K562 (cell line): ENCODE data around the gene LRRC25. TPM values are rescaled to one million over a fixed set of nuclear protein-coding genes. Genes with fewer than 3 reads are reported as not detected.
A peak's percentile ranks its signal among the peaks of the same experiment; 100 is the strongest.

Source experiments
- ATAC-seq: fragments of 200-7000 bp; cut with Tn5 transposase; 3 replicates; pipeline ENCODE4 v1.9.1; 2020; ENCODE audit warnings: moderate library complexity
- BruUV-seq: library from RNA; stranded (reverse); fragments of 400-500 nt; replicated peaks from 2 replicates; lab custom pipeline; 2021; lab: Mats Ljungman, UMichigan
- CTCF ChIA-PET: fragments of 300-600 bp; formaldehyde crosslinking; extraction: SDS; loops from one replicate; lab custom pipeline; 2021; ENCODE audit warnings: low intra/inter-chr PET ratio; lab: Yijun Ruan, JAX
- POLR2A ChIA-PET: fragments of 300-600, 350-650 bp; sonication (Branson Sonifier 250); formaldehyde crosslinking; extraction: SDS; loops from one replicate; lab custom pipeline; 2021; ENCODE audit warnings: antibody characterized with exemption, inconsistent platforms; lab: Yijun Ruan, JAX
- DNase-seq, 4 experiments: peaks; one replicate each; pipeline versions ENCODE4 v3.0.0 to v3.0.0-alpha.2; 2011 to 2018; ENCODE audit warnings: low spot score in 3 of 4, mixed read lengths in 3 of 4; ENCODE audit errors: extremely low read depth in 1 of 4
- FAIRE-seq: peaks from 2 replicates; lab custom pipeline; 2011; peaks lifted over from hg19 to GRCh38; lab: Jason Lieb, UNC
- H2AFZ ChIP-seq: 2 replicates; pipeline ENCODE4 v1.6.0; 2011; ENCODE audit warnings: low read depth, low read length, control low read depth, inconsistent platforms
- H3K27ac ChIP-seq: fragments of 200-600 bp; 3 replicates; pipeline ENCODE4 v1.8.0; 2011; ENCODE audit warnings: low read depth, mild to moderate bottlenecking, control low read depth, inconsistent platforms, low read length, moderate library complexity, mixed read lengths; ENCODE audit errors: extremely low read depth
- H3K27me3 ChIP-seq, 2 experiments: fragments of 300-600 bp in 1 of 2; 2 replicates in 1 of 2; 3 replicates in 1 of 2; pipeline versions ENCODE4 v1.6.0 to v1.8.0; 2011; ENCODE audit warnings: inconsistent platforms in 2 of 2, low read length in 2 of 2, mild to moderate bottlenecking in 1 of 2, mixed read lengths in 1 of 2, moderate library complexity in 1 of 2; ENCODE audit not compliant: control insufficient read depth in 2 of 2, insufficient read depth in 2 of 2
- H3K36me3 ChIP-seq: fragments of 300-600 bp; 3 replicates; pipeline ENCODE4 v1.8.0; 2011; ENCODE audit warnings: mild to moderate bottlenecking, low read length, inconsistent platforms; ENCODE audit not compliant: control insufficient read depth, insufficient read depth
- H3K4me1 ChIP-seq, 2 experiments: fragments of 200-600 bp in 1 of 2; replicated peaks in 1 of 2; 2 replicates in 1 of 2; 3 replicates in 1 of 2; pipeline versions ENCODE4 v1.5.1 to v1.8.0; 2011; ENCODE audit warnings: inconsistent platforms in 2 of 2, low read length in 2 of 2, mild to moderate bottlenecking in 1 of 2, mixed read lengths in 1 of 2, moderate library complexity in 1 of 2; ENCODE audit not compliant: control insufficient read depth in 2 of 2, insufficient read depth in 2 of 2
- H3K4me2 ChIP-seq: 2 replicates; pipeline ENCODE4 v1.6.1; 2011; ENCODE audit warnings: low read length, control low read depth, inconsistent platforms, mixed read lengths; ENCODE audit not compliant: insufficient read depth
- H3K4me3 ChIP-seq: fragments of 200-600 bp; sonication (generic), shearing (Covaris generic); 2 replicates; pipeline ENCODE4 v1.5.1; 2016; ENCODE audit warnings: control low read depth, inconsistent platforms
- H3K79me2 ChIP-seq: fragments of 200-600 bp; 3 replicates; pipeline ENCODE4 v1.8.0; 2011; ENCODE audit warnings: low read length, inconsistent platforms; ENCODE audit not compliant: control insufficient read depth, insufficient read depth
- H3K9ac ChIP-seq, 2 experiments: 2 replicates each; pipeline versions ENCODE4 v1.6.0 to v1.6.1; 2011; ENCODE audit warnings: low read depth in 2 of 2, low read length in 2 of 2, control low read depth in 1 of 2, inconsistent platforms in 1 of 2, mild to moderate bottlenecking in 1 of 2, mixed read lengths in 1 of 2; ENCODE audit not compliant: insufficient read depth in 1 of 2
- H3K9me1 ChIP-seq: one replicate; pipeline ENCODE4 v1.6.0; 2011; ENCODE audit warnings: inconsistent platforms, mild to moderate bottlenecking, low read length, moderate library complexity; ENCODE audit not compliant: control insufficient read depth, insufficient read depth
- H3K9me3 ChIP-seq: replicated peaks from 2 replicates; pipeline ENCODE4 v1.5.1; 2011; ENCODE audit warnings: low read depth, low read length, inconsistent platforms; ENCODE audit not compliant: control insufficient read depth, insufficient read depth
- H4K20me1 ChIP-seq: replicated peaks from 2 replicates; pipeline ENCODE4 v1.6.1; 2011; ENCODE audit warnings: low read length, inconsistent platforms, mixed read lengths; ENCODE audit not compliant: control insufficient read depth, insufficient read depth
- CTBP1 ChIP-seq: fragments of 450-650 bp; IDR thresholded peaks from 2 replicates; pipeline ENCODE4 v1.6.1; 2016; ENCODE audit warnings: borderline replicate concordance
- ILF3 ChIP-seq: fragments of 450-650 bp; IDR thresholded peaks from 2 replicates; pipeline ENCODE4 v1.6.1; 2018; ENCODE audit warnings: antibody characterized with exemption, mild to moderate bottlenecking, moderate library complexity, borderline replicate concordance
- IRF2 ChIP-seq: sonication (generic); formaldehyde crosslinking; IDR thresholded peaks from 2 replicates; pipeline ENCODE4 v1.8.1; 2022; ENCODE audit warnings: mild to moderate bottlenecking, missing genetic modification reagents
- MAZ ChIP-seq, 2 experiments: fragments of 450-650 bp in 1 of 2; sonication (generic) in 1 of 2; formaldehyde crosslinking; IDR thresholded peaks in 1 of 2; conservative IDR thresholded peaks in 1 of 2; 2 replicates each; pipeline versions ENCODE4 v1.4.0 to v1.5.0; 2020; ENCODE audit warnings: mild to moderate bottlenecking in 1 of 2, missing genetic modification reagents in 1 of 2
- RAD21 ChIP-seq, 2 experiments: fragments of 250-450 bp in 1 of 2; fragments of 450-650 bp in 1 of 2; sonication (Bioruptor Pico) in 1 of 2; formaldehyde crosslinking in 1 of 2; IDR thresholded peaks in 1 of 2; conservative IDR thresholded peaks in 1 of 2; 2 replicates each; pipeline versions ENCODE4 v1.4.0 to v1.8.0; 2020 to 2022; ENCODE audit warnings: mild to moderate bottlenecking in 2 of 2, moderate library complexity in 1 of 2
- YY1 ChIP-seq, 3 experiments: IDR thresholded peaks; 2 replicates each; pipeline ENCODE4 v1.6.1; 2011; ENCODE audit warnings: low read length in 2 of 3, mild to moderate bottlenecking in 2 of 3, moderate library complexity in 2 of 3, borderline replicate concordance in 1 of 3, control low read depth in 1 of 3, low read depth in 1 of 3; ENCODE audit not compliant: insufficient read depth in 3 of 3, insufficient replicate concordance in 2 of 3, control insufficient read depth in 1 of 3, insufficient read length in 1 of 3; ENCODE audit errors: extremely low read depth in 1 of 3
- ZZZ3 ChIP-seq: fragments of 450-650 bp; IDR thresholded peaks from 2 replicates; pipeline ENCODE4 v1.6.1; 2016; ENCODE audit warnings: antibody characterized with exemption, mild to moderate bottlenecking, moderate library complexity
- WGBS: fragments of 100-300 bp; shearing (Covaris generic); methylation state at CpG from one replicate; pipeline ENCODE4 v1.1.6; 2016; ENCODE audit warnings: low coverage, mixed read lengths; ENCODE audit not compliant: insufficient coverage; ENCODE audit errors: missing lambda C conversion rate; 5-methylcytosine and 5-hydroxymethylcytosine counted together
- in situ Hi-C: fragments of 300-500 bp; cut with MboI; formaldehyde crosslinking; loops from 4 replicates; pipeline ENCODE4 v1.15.0; 2018; ENCODE audit warnings: inconsistent platforms, mixed read lengths
- intact Hi-C: fragments of 100-400 bp; cut with micrococcal nuclease; formaldehyde crosslinking; loops from 2 replicates; pipeline ENCODE4 v1.14.2; 2022
- polyA plus RNA-seq, 8 experiments: library from polyadenylated mRNA; depleted of rRNA in 4 of 8; stranded (reverse) in 5 of 8; unstranded in 3 of 8; fragments of >200 nt; fragmentation: Nextera tagmentation in 2 of 8; fragmentation: Illumina TruSeq in 1 of 8; extraction: Ambion mirVana in 2 of 8; extraction: Trizol in 1 of 8; gene quantifications; 2 replicates each; pipeline versions ENCODE4 v1.2.1 to v1.2.3, GENCODE V29; 2011 to 2014; ENCODE audit warnings: inconsistent platforms in 1 of 8, missing spikeins in 1 of 8
- total RNA-seq, 7 experiments: library from RNA; depleted of rRNA in 6 of 7; stranded (reverse); fragments of >200 nt in 6 of 7; fragmentation: Illumina TruSeq in 2 of 7; extraction: Trizol in 2 of 7; gene quantifications; 2 replicates each; pipeline versions ENCODE4 v1.2.1 to v1.2.3, GENCODE V29; 2011 to 2021; ENCODE audit warnings: low replicate concordance in 1 of 7
- TF ChIP-seq, protein P1 (sequence below): fragments of 250-450 bp; sonication (Bioruptor Pico); IDR thresholded peaks from 2 replicates; pipeline ENCODE4 v1.4.0; 2020
- TF ChIP-seq, protein P2 (sequence below): IDR thresholded peaks from 2 replicates; pipeline ENCODE4 v1.6.1; 2011; ENCODE audit warnings: borderline replicate concordance, low read depth, mild to moderate bottlenecking, moderate library complexity, low read length; ENCODE audit not compliant: insufficient read depth, poor library complexity, severe bottlenecking
- TF ChIP-seq, protein P3 (sequence below): sonication (generic); formaldehyde crosslinking; IDR thresholded peaks from 2 replicates; pipeline ENCODE4 v1.8.0; 2022; ENCODE audit warnings: missing genetic modification reagents, mild to moderate bottlenecking, moderate library complexity, borderline replicate concordance

The LRRC25 gene
- total and polyA plus RNA-seq, 9 of the 15 experiments (the other 6 are each of a cell fraction or from before 2014, with no cell fraction given), result 0.07 to 0.36 (median 0.10) TPM; not detected in 3

DNA sequence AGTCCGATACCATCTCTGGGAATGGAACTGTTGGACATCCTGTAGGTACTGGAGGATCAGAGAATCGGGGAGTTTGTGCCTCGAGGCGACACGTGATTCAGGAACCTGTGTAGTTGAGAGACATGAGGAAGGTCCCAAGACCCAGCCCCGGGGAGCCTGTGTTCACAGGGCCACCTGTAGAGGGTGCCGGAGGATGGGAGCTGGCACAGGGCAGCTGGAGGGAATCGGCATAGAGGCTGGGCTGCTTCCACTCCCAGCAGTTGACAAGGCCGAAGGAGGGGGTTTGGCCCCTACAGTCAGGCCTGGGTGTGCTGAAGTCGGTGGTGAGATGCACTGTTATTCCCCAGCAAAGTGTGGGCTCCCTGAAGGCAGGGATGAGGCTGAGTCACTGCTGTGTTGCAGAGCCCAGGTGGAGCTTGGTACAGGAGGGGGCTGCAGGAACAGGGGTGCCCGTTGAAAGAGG is 43.0 kb upstream of the LRRC25 start:
- CTCF ChIA-PET, result no interaction called here
- BruUV-seq, result no TSS peak
- intact Hi-C loops, result no loop called here
- peak; percentile 11; the same call in 1 of the 2 replicates for TF ChIP-seq CTBP1
- TF ChIP-seq RAD21 (CRISPR knock-in tag; conservative IDR thresholded peaks at IDR 0.05 in 1 of 2, IDR thresholded peaks at IDR 0.05 in 1 of 2), result peak; percentile 24 to 54; a peak in 3 of 4 replicates
- TF ChIP-seq, protein P1, sequence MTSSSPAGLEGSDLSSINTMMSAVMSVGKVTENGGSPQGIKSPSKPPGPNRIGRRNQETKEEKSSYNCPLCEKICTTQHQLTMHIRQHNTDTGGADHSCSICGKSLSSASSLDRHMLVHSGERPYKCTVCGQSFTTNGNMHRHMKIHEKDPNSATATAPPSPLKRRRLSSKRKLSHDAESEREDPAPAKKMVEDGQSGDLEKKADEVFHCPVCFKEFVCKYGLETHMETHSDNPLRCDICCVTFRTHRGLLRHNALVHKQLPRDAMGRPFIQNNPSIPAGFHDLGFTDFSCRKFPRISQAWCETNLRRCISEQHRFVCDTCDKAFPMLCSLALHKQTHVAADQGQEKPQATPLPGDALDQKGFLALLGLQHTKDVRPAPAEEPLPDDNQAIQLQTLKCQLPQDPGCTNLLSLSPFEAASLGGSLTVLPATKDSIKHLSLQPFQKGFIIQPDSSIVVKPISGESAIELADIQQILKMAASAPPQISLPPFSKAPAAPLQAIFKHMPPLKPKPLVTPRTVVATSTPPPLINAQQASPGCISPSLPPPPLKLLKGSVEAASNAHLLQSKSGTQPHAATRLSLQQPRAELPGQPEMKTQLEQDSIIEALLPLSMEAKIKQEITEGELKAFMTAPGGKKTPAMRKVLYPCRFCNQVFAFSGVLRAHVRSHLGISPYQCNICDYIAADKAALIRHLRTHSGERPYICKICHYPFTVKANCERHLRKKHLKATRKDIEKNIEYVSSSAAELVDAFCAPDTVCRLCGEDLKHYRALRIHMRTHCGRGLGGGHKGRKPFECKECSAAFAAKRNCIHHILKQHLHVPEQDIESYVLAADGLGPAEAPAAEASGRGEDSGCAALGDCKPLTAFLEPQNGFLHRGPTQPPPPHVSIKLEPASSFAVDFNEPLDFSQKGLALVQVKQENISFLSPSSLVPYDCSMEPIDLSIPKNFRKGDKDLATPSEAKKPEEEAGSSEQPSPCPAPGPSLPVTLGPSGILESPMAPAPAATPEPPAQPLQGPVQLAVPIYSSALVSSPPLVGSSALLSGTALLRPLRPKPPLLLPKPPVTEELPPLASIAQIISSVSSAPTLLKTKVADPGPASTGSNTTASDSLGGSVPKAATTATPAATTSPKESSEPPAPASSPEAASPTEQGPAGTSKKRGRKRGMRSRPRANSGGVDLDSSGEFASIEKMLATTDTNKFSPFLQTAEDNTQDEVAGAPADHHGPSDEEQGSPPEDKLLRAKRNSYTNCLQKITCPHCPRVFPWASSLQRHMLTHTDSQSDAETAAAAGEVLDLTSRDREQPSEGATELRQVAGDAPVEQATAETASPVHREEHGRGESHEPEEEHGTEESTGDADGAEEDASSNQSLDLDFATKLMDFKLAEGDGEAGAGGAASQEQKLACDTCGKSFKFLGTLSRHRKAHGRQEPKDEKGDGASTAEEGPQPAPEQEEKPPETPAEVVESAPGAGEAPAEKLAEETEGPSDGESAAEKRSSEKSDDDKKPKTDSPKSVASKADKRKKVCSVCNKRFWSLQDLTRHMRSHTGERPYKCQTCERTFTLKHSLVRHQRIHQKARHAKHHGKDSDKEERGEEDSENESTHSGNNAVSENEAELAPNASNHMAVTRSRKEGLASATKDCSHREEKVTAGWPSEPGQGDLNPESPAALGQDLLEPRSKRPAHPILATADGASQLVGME (CRISPR knock-in tag), result no peak
- TF ChIP-seq IRF2 (CRISPR knock-in tag), result no peak
- TF ChIP-seq, protein P2, sequence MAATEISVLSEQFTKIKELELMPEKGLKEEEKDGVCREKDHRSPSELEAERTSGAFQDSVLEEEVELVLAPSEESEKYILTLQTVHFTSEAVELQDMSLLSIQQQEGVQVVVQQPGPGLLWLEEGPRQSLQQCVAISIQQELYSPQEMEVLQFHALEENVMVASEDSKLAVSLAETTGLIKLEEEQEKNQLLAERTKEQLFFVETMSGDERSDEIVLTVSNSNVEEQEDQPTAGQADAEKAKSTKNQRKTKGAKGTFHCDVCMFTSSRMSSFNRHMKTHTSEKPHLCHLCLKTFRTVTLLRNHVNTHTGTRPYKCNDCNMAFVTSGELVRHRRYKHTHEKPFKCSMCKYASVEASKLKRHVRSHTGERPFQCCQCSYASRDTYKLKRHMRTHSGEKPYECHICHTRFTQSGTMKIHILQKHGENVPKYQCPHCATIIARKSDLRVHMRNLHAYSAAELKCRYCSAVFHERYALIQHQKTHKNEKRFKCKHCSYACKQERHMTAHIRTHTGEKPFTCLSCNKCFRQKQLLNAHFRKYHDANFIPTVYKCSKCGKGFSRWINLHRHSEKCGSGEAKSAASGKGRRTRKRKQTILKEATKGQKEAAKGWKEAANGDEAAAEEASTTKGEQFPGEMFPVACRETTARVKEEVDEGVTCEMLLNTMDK, result peak; percentile 20
- no peak for TF ChIP-seq ILF3
- TF ChIP-seq YY1 (IDR thresholded peaks at IDR 0.05; ENCODE audit: borderline replicate concordance in 1 of 3, control insufficient read depth in 1 of 3, extremely low read depth in 1 of 3, insufficient read depth in 3 of 3, insufficient read length in 1 of 3, insufficient replicate concordance in 2 of 3, low read depth in 1 of 3, low read length in 2 of 3), result peak in 1 of 3 experiments; percentile 21
- 0 out of 4 replicates have a peak, but pooled peaks of 1 of the 2 experiments have one; percentile 31 for TF ChIP-seq MAZ (CRISPR knock-in tag; conservative IDR thresholded peaks at IDR 0.05 in 1 of 2, IDR thresholded peaks at IDR 0.05 in 1 of 2)
- TF ChIP-seq, protein P3, sequence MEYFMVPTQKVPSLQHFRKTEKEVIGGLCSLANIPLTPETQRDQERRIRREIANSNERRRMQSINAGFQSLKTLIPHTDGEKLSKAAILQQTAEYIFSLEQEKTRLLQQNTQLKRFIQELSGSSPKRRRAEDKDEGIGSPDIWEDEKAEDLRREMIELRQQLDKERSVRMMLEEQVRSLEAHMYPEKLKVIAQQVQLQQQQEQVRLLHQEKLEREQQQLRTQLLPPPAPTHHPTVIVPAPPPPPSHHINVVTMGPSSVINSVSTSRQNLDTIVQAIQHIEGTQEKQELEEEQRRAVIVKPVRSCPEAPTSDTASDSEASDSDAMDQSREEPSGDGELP (CRISPR knock-in tag), result peak; percentile 63; the same call in 1 of the 2 replicates
- TF ChIP-seq ZZZ3, result no peak

More for the DNA sequence above, 43.0 kb upstream of the LRRC25 start:
- peak overlapping the region; percentile 94; the same call in 2 of the 3 replicates for H3K27ac ChIP-seq
- FAIRE-seq (no peak), ATAC-seq (peak; percentile 9), DNase-seq (peak in 2 of 4 experiments; percentile 62 to 67)
- no peaks in the 10 kb centered on the region for H3K27me3 ChIP-seq
- H3K36me3 ChIP-seq, result peaks cover 38% of the 10 kb centered on the region
- peaks cover 42 to 89% of the 10 kb centered on the region in 2 experiments for H3K4me1 ChIP-seq
- peaks cover 11% of the 10 kb centered on the region for H3K9me1 ChIP-seq
- POLR2A ChIA-PET, result interaction anchor here (0.6 to 1.6 kb wide), 8 partner anchors 8 to 160 kb away, joined by 3 to 5 read pairs (median 4); partner anchors contain the start of gene SSBP4
- H2AFZ ChIP-seq, result no peak overlapping the region
- H4K20me1 ChIP-seq, result peaks cover 13% of the 10 kb centered on the region
- H3K79me2 ChIP-seq, result peaks cover 32% of the 10 kb centered on the region
- 0 out of 2 replicates have a peak overlapping the region, but pooled peaks have one; percentile 26 for H3K4me2 ChIP-seq
- H3K4me3 ChIP-seq, result no peak overlapping the region
- WGBS, result 50% methylated on average over 10 of the region's 11 CpGs
- no peaks in the 10 kb centered on the region for H3K9me3 ChIP-seq
- peak overlapping the region in 1 of 2 experiments; percentile 20; a peak in 1 of 4 replicates for H3K9ac ChIP-seq
- in situ Hi-C loops, result no loop called here
